H1 (cell line): ENCODE results near the gene PHF10. TPM values are rescaled to one million over a fixed set of nuclear protein-coding genes. Genes with fewer than 3 reads are reported as not detected.

ENCODE experiments used
- CHD7 ChIP-seq: fragments of 300-600 bp; sonication (generic); IDR thresholded peaks from 2 replicates; pipeline ENCODE4 v1.7.1; 2012; ENCODE audit warnings: low read length, moderate library complexity, mild to moderate bottlenecking, inconsistent platforms; ENCODE audit not compliant: insufficient replicate concordance
- polyA plus RNA-seq, 7 experiments: library from polyadenylated mRNA; depleted of rRNA in 3 of 7; stranded (reverse) in 5 of 7; unstranded in 2 of 7; fragments of >200 nt in 5 of 7; fragments of 200-250 nt in 2 of 7; gene quantifications; 1 replicate in 5 of 7; 2 replicates in 1 of 7; 4 replicates in 1 of 7; pipeline versions ENCODE4 v1.2.1 to v1.2.3, GENCODE V29; 2011 to 2013; ENCODE audit warnings: missing spikeins in 2 of 7, mixed read lengths in 2 of 7
- total RNA-seq: library from RNA; stranded (reverse); fragmentation: NEBNext Ultra II Directional; extraction: Animal tissue kit (Norgen Biotek cat#: 25700); gene quantifications from 2 replicates; pipeline ENCODE4 v1.2.1, GENCODE V29; 2021

PHF10 gene
- total and polyA plus RNA-seq, 2 of the 8 experiments (the other 6 are each of a cell fraction or from before 2014, with no cell fraction given), result 15.6 to 51.1 TPM

GRCh38 chr6:169660751-169661390, 63.4 kb downstream of the PHF10 start (continued):
- no peak for TF ChIP-seq CHD7
